HL-60 (cell line): ENCODE results near the gene BBOF1.

ENCODE experiments used
- DNase-seq, 2 experiments: peaks; one replicate each; pipeline ENCODE4 v3.0.0-alpha.2; 2010 to 2020; ENCODE audit warnings: low read depth in 1 of 2, low spot score in 1 of 2
- H3K27ac ChIP-seq: fragments of 250-450 bp; sonication (Bioruptor Pico); replicated peaks from 2 replicates; pipeline ENCODE4 v1.5.1; 2020; ENCODE audit warnings: mild to moderate bottlenecking, moderate library complexity
- H3K27me3 ChIP-seq: fragments of 250-450 bp; sonication (Bioruptor Pico); 2 replicates; pipeline ENCODE4 v1.5.1; 2021; ENCODE audit warnings: mild to moderate bottlenecking, moderate library complexity; ENCODE audit not compliant: insufficient read depth, poor library complexity, severe bottlenecking
- H3K4me3 ChIP-seq: replicated peaks from 2 replicates; pipeline ENCODE4 v1.5.1; 2011; ENCODE audit warnings: mild to moderate bottlenecking, control low read depth, low read length; ENCODE audit not compliant: insufficient read depth
- CTCF ChIP-seq: IDR thresholded peaks from one replicate; pipeline ENCODE4 v1.5.1; 2011; ENCODE audit warnings: low read length, control low read depth, inconsistent platforms; ENCODE audit not compliant: insufficient read depth
- GABPA ChIP-seq: IDR thresholded peaks from 2 replicates; pipeline ENCODE4 v1.6.1; 2012; ENCODE audit warnings: low read depth
- POLR2AphosphoS5 ChIP-seq: IDR thresholded peaks from 2 replicates; pipeline ENCODE4 v1.6.1; 2012; ENCODE audit warnings: low read depth
- SPI1 ChIP-seq: IDR thresholded peaks from 2 replicates; pipeline ENCODE4 v1.6.1; 2012; ENCODE audit warnings: low read depth, mild to moderate bottlenecking, borderline replicate concordance
- TF ChIP-seq, protein P1 (sequence below): IDR thresholded peaks from 2 replicates; pipeline ENCODE4 v1.6.1; 2012; ENCODE audit warnings: low read depth; ENCODE audit not compliant: insufficient replicate concordance

BBOF1 gene

DNA sequence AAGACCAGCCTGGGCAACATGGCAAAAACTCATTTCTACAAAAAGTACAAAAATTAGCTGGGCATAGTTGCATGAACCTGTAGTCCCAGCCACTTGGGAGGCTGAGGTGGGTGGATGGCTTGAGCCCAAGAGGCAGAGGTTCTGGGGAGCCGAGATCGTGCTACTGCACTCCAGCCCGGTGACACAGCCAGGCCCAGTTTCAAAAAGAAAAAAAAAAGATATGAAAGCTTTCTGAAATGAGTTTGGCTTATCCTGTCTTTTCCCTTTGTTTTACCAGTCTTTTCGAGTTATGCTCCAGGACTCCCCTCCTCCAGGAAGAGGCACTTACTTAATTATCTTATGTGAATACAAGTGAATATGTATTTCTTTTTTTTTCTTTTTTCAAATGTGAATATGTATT is 3.2 kb downstream of the BBOF1 start:
- Histone ChIP-seq H3K27me3 (no peaks in the 10 kb centered on the region), H3K27ac (no peak overlapping the region), H3K4me3 (no peak overlapping the region)
- TF ChIP-seq POLR2AphosphoS5 (no peak), CTCF (no peak), SPI1 (no peak), GABPA (no peak)
- TF ChIP-seq, protein P1, sequence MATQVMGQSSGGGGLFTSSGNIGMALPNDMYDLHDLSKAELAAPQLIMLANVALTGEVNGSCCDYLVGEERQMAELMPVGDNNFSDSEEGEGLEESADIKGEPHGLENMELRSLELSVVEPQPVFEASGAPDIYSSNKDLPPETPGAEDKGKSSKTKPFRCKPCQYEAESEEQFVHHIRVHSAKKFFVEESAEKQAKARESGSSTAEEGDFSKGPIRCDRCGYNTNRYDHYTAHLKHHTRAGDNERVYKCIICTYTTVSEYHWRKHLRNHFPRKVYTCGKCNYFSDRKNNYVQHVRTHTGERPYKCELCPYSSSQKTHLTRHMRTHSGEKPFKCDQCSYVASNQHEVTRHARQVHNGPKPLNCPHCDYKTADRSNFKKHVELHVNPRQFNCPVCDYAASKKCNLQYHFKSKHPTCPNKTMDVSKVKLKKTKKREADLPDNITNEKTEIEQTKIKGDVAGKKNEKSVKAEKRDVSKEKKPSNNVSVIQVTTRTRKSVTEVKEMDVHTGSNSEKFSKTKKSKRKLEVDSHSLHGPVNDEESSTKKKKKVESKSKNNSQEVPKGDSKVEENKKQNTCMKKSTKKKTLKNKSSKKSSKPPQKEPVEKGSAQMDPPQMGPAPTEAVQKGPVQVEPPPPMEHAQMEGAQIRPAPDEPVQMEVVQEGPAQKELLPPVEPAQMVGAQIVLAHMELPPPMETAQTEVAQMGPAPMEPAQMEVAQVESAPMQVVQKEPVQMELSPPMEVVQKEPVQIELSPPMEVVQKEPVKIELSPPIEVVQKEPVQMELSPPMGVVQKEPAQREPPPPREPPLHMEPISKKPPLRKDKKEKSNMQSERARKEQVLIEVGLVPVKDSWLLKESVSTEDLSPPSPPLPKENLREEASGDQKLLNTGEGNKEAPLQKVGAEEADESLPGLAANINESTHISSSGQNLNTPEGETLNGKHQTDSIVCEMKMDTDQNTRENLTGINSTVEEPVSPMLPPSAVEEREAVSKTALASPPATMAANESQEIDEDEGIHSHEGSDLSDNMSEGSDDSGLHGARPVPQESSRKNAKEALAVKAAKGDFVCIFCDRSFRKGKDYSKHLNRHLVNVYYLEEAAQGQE = no peak
- no peak for DNase-seq

GRCh38 chr14:74029136-74029535 is 10.0 kb downstream of the BBOF1 start:
- Histone ChIP-seq H3K27ac (no peak overlapping the region), H3K4me3 (no peak overlapping the region), H3K27me3 (no peaks in the 10 kb centered on the region)
- TF ChIP-seq CTCF (no peak), POLR2AphosphoS5 (no peak), GABPA (no peak), SPI1 (no peak)
- TF ChIP-seq, protein P1 = no peak
- no peak for DNase-seq

DNA sequence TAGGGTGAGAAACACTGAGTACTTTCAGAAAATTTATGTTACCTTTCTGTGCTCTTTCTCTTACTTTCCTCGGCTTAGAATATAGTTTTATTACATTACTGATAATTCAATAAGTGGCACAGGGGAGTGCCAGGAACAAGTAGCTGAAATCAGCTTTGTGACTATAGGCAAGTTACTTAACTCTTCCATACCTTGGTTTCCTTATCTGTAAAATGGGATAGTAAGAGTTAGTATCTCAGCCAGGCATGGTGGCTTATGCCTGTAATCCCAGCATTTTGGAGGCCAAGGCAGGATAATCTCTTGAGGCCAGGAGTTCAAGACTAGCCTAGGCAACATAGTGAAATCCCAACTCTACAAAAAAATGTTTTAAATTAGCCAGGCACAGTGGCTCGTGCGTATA is 15.4 kb downstream of the BBOF1 start:
- H3K27me3 ChIP-seq = no peaks in the 10 kb centered on the region
- H3K27ac ChIP-seq = no peak overlapping the region
- no peak overlapping the region for H3K4me3 ChIP-seq
- DNase-seq = no peak
- TF ChIP-seq, protein P1 = no peak
- TF ChIP-seq CTCF = no peak
